GM12891 (cell line): ENCODE data around the gene ADAMTS5.

Experiments
- POLR2A ChIP-seq: IDR thresholded peaks from 2 replicates; pipeline ENCODE4 v1.6.1; 2011; ENCODE audit warnings: low read depth, low read length, control low read depth
- POLR2AphosphoS5 ChIP-seq: IDR thresholded peaks from 2 replicates; pipeline ENCODE4 v1.6.1; 2011; ENCODE audit warnings: low read depth, low read length, control low read depth
- POU2F2 ChIP-seq: IDR thresholded peaks from 2 replicates; pipeline ENCODE4 v1.6.1; 2011; ENCODE audit warnings: low read depth, mild to moderate bottlenecking, control low read depth, low read length, moderate library complexity
- SPI1 ChIP-seq: IDR thresholded peaks from 2 replicates; pipeline ENCODE4 v1.6.1; 2011; ENCODE audit warnings: low read depth, low read length, control low read depth
- TAF1 ChIP-seq: IDR thresholded peaks from 2 replicates; pipeline ENCODE4 v1.6.1; 2011; ENCODE audit warnings: low read depth, low read length, control low read depth

DNA sequence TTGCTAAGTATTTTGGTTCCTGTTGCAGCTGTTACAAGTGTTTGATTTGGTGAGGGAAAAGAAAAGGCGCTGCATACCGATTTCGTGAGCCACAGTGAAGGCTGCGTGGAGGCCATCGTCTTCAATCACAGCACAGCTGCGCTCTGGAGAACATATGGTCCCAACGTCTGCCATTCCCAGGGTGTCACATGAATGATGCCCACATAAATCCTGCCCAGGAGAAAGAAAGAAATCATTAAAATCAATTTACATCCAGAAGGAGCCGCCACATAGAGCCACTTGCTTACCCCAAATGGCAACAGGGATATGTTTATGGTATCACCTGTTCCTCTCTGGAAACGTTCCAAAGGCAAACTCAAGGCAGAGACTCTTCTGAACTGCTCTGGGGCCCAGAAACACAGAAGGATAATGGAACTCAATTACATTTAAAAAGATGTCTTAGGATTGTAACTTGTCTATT is 12.2 kb downstream of the ADAMTS5 start:
- TF ChIP-seq POLR2AphosphoS5 = no peak
- TF ChIP-seq TAF1 = no peak
- no peak for TF ChIP-seq POLR2A
- TF ChIP-seq SPI1 = no peak
- TF ChIP-seq POU2F2 = no peak
